Smooth muscle cell (in vitro differentiated cells): Measurements from ENCODE around the gene DNAH7. TPM values are rescaled to one million over a fixed set of nuclear protein-coding genes. Genes with fewer than 3 reads are reported as not detected.

ENCODE experiments used
- DNase-seq: peaks from one replicate; lab custom pipeline; 2025; ENCODE audit not compliant: unreplicated experiment; lab: John Stamatoyannopoulos, UW
- H2AFZ ChIP-seq: fragments of 200-600 bp; sonication (generic); 2 replicates; pipeline ENCODE4 v1.6.0; 2016; ENCODE audit warnings: antibody characterized with exemption, low read depth, mild to moderate bottlenecking
- H3F3A ChIP-seq: fragments of 200-600 bp; sonication (generic); 2 replicates; pipeline ENCODE4 v1.6.0; 2017; ENCODE audit warnings: antibody characterized with exemption, low read depth
- H3K27ac ChIP-seq: fragments of 200-600 bp; sonication (generic); 2 replicates; pipeline ENCODE4 v1.5.1; 2016; ENCODE audit warnings: low read depth, mild to moderate bottlenecking
- H3K27me3 ChIP-seq: fragments of 200-600 bp; sonication (generic); 2 replicates; pipeline ENCODE4 v1.6.1; 2016; ENCODE audit warnings: low read depth, mild to moderate bottlenecking
- H3K36me3 ChIP-seq: fragments of 200-600 bp; sonication (generic); 2 replicates; pipeline ENCODE4 v1.5.1; 2016; ENCODE audit warnings: low read depth
- H3K4me1 ChIP-seq: fragments of 200-600 bp; sonication (generic); 2 replicates; pipeline ENCODE4 v1.5.1; 2016; ENCODE audit warnings: low read depth
- H3K4me2 ChIP-seq: fragments of 200-600 bp; sonication (generic); 2 replicates; pipeline ENCODE4 v1.6.0; 2016; ENCODE audit warnings: mild to moderate bottlenecking
- H3K4me3 ChIP-seq: fragments of 200-600 bp; sonication (generic); 2 replicates; pipeline ENCODE4 v1.5.1; 2016; ENCODE audit warnings: mild to moderate bottlenecking
- H3K79me2 ChIP-seq: fragments of 200-600 bp; sonication (generic); 2 replicates; pipeline ENCODE4 v1.6.0; 2016; ENCODE audit warnings: low read depth, mild to moderate bottlenecking
- H3K9ac ChIP-seq: fragments of 200-600 bp; sonication (generic); 2 replicates; pipeline ENCODE4 v1.6.0; 2016; ENCODE audit warnings: low read depth
- H3K9me3 ChIP-seq: fragments of 200-600 bp; sonication (generic); replicated peaks from 2 replicates; pipeline ENCODE4 v1.5.1; 2016; ENCODE audit warnings: low read depth
- H4K20me1 ChIP-seq: fragments of 200-600 bp; sonication (generic); 2 replicates; pipeline ENCODE4 v1.6.0; 2016; ENCODE audit warnings: low read depth
- CTCF ChIP-seq: fragments of 200-600 bp; sonication (generic); IDR thresholded peaks from 2 replicates; pipeline ENCODE4 v1.5.1; 2017; ENCODE audit warnings: borderline replicate concordance, mild to moderate bottlenecking, antibody characterized with exemption; ENCODE audit not compliant: insufficient read depth, poor library complexity, severe bottlenecking
- WGBS: methylation state at CpG from one replicate; pipeline ENCODE4 v1.1.7; 2016; ENCODE audit warnings: low lambda C conversion rate; 5-methylcytosine and 5-hydroxymethylcytosine counted together
- polyA plus RNA-seq: library from polyadenylated mRNA; unstranded; fragments of >200 nt; fragmentation: Nextera tagmentation; extraction: Ambion mirVana; gene quantifications from 2 replicates; pipeline ENCODE4 v1.2.1, GENCODE V29; 2016
- total RNA-seq: library from RNA; depleted of rRNA; stranded (reverse); fragments of >200 nt; gene quantifications from 2 replicates; pipeline ENCODE4 v1.2.3, GENCODE V29; 2014

Gene DNAH7
- total and polyA plus RNA-seq, 2 experiments from 2014 or later: 0.99 to 1.2 TPM

GRCh38 chr2:195910570-195910969, 158.1 kb downstream of the DNAH7 start:
- Histone ChIP-seq H3K4me3 (no peak overlapping the region), H3K79me2 (no peaks in the 10 kb centered on the region), H3K4me1 (no peaks in the 10 kb centered on the region), H2AFZ (no peak overlapping the region), H3K27me3 (no peaks in the 10 kb centered on the region), H4K20me1 (no peaks in the 10 kb centered on the region), H3F3A (no peaks in the 10 kb centered on the region), H3K27ac (no peak overlapping the region), H3K36me3 (no peaks in the 10 kb centered on the region), H3K9me3 (no peaks in the 10 kb centered on the region), H3K4me2 (no peak overlapping the region), H3K9ac (no peak overlapping the region)
- 89% methylated on average over 4 of the region's 4 CpGs for WGBS
- no peak for TF ChIP-seq CTCF
- DNase-seq: no peak

GRCh38 chr2:195909926-195910325, 158.7 kb downstream of the DNAH7 start:
- no peak for TF ChIP-seq CTCF
- Histone ChIP-seq H3K27ac (no peak overlapping the region), H4K20me1 (no peaks in the 10 kb centered on the region), H3K36me3 (no peaks in the 10 kb centered on the region), H3K79me2 (no peaks in the 10 kb centered on the region), H3K27me3 (no peaks in the 10 kb centered on the region), H3K4me3 (no peak overlapping the region), H3K9me3 (no peaks in the 10 kb centered on the region), H3K4me2 (no peak overlapping the region), H2AFZ (no peak overlapping the region), H3K4me1 (no peaks in the 10 kb centered on the region), H3K9ac (no peak overlapping the region), H3F3A (no peaks in the 10 kb centered on the region)
- no peak for DNase-seq

GRCh38 chr2:195907474-195907873, 161.2 kb downstream of the DNAH7 start:
- no peaks in the 10 kb centered on the region for H3K4me1 ChIP-seq
- no peak overlapping the region for H3K4me3 ChIP-seq
- H3K4me2 ChIP-seq: no peak overlapping the region
- H4K20me1 ChIP-seq: no peaks in the 10 kb centered on the region
- no peaks in the 10 kb centered on the region for H3K79me2 ChIP-seq
- no peak for DNase-seq
- H3K27ac ChIP-seq: no peak overlapping the region
- 86% methylated on average over 5 of the region's 5 CpGs for WGBS
- no peak for TF ChIP-seq CTCF
- no peaks in the 10 kb centered on the region for H3K27me3 ChIP-seq
- H3K9ac ChIP-seq: no peak overlapping the region
- H3K36me3 ChIP-seq: no peaks in the 10 kb centered on the region
- no peak overlapping the region for H2AFZ ChIP-seq
- no peaks in the 10 kb centered on the region for H3K9me3 ChIP-seq
- H3F3A ChIP-seq: no peaks in the 10 kb centered on the region

- Histone ChIP-seq H2AFZ (no peak overlapping the region), H3K36me3 (no peaks in the 10 kb centered on the region), H3K4me2 (no peak overlapping the region), H3K9ac (no peak overlapping the region), H4K20me1 (no peaks in the 10 kb centered on the region), H3K9me3 (no peaks in the 10 kb centered on the region), H3K4me3 (no peak overlapping the region), H3K27me3 (no peaks in the 10 kb centered on the region), H3K4me1 (no peaks in the 10 kb centered on the region), H3K79me2 (no peaks in the 10 kb centered on the region), H3K27ac (no peak overlapping the region), H3F3A (no peaks in the 10 kb centered on the region)
- 85% methylated on average over 2 of the region's 2 CpGs for WGBS
- DNase-seq: no peak
- TF ChIP-seq CTCF: no peak
Measured at GRCh38 chr2:195903956-195904355, 164.7 kb downstream of the DNAH7 start.
